Neuronal stem cell (in vitro differentiated cells): ENCODE data around the gene COQ8A.

Source experiments
- DNase-seq: peaks from one replicate; pipeline ENCODE4 v3.0.0-alpha.2; 2013; ENCODE audit warnings: low spot score
- H2AFZ ChIP-seq: one replicate; pipeline ENCODE4 v1.6.1; 2013; ENCODE audit warnings: mild to moderate bottlenecking, low read length, inconsistent platforms
- H2AK5ac ChIP-seq: 2 replicates; pipeline ENCODE4 v1.6.1; 2013; ENCODE audit warnings: low read depth, mild to moderate bottlenecking, inconsistent platforms, low read length, moderate library complexity, mixed read lengths
- H2BK120ac ChIP-seq: 2 replicates; pipeline ENCODE4 v1.6.1; 2013; ENCODE audit warnings: low read depth, mild to moderate bottlenecking, inconsistent platforms, low read length, moderate library complexity, mixed read lengths
- H2BK12ac ChIP-seq: one replicate; pipeline ENCODE4 v1.6.1; 2013; ENCODE audit warnings: low read length, inconsistent platforms
- H2BK15ac ChIP-seq: 2 replicates; pipeline ENCODE4 v1.6.1; 2013; ENCODE audit warnings: mild to moderate bottlenecking, low read length, inconsistent platforms, mixed read lengths
- H2BK5ac ChIP-seq: one replicate; pipeline ENCODE4 v1.6.1; 2013; ENCODE audit warnings: inconsistent platforms, mild to moderate bottlenecking, low read length, moderate library complexity
- H3K14ac ChIP-seq: one replicate; pipeline ENCODE4 v1.6.1; 2013; ENCODE audit warnings: low read length, inconsistent platforms
- H3K18ac ChIP-seq: 2 replicates; pipeline ENCODE4 v1.6.1; 2013; ENCODE audit warnings: low read length, inconsistent platforms
- H3K23ac ChIP-seq: 2 replicates; pipeline ENCODE4 v1.6.1; 2013; ENCODE audit warnings: low read depth, mild to moderate bottlenecking, mixed read lengths, low read length, inconsistent platforms; ENCODE audit not compliant: poor library complexity
- H3K27ac ChIP-seq: replicated peaks from 3 replicates; pipeline ENCODE4 v1.5.1; 2013; ENCODE audit warnings: low read length, inconsistent platforms
- H3K27me3 ChIP-seq, 3 experiments: 2 replicates each; pipeline ENCODE4 v1.6.1; 2013; ENCODE audit warnings: low read length in 3 of 3, mild to moderate bottlenecking in 2 of 3, inconsistent platforms in 1 of 3, low read depth in 1 of 3, mixed read lengths in 1 of 3, moderate library complexity in 1 of 3; ENCODE audit not compliant: control insufficient read depth in 3 of 3, insufficient read depth in 3 of 3
- H3K36me3 ChIP-seq, 2 donors: replicated peaks in 1 of 2; 2 replicates each; pipeline ENCODE4 v1.6.1; 2013; ENCODE audit warnings: low read length in 2 of 2; ENCODE audit not compliant: control insufficient read depth in 2 of 2, insufficient read depth in 2 of 2
- H3K4ac ChIP-seq: 2 replicates; pipeline ENCODE4 v1.6.1; 2013; ENCODE audit warnings: inconsistent platforms, mild to moderate bottlenecking, low read length, moderate library complexity
- H3K4me1 ChIP-seq, 2 donors: 1 replicate in 1 of 2; 2 replicates in 1 of 2; pipeline ENCODE4 v1.6.1; 2013; ENCODE audit warnings: low read length in 2 of 2, low read depth in 1 of 2; ENCODE audit not compliant: control insufficient read depth in 2 of 2, insufficient read depth in 1 of 2
- H3K4me2 ChIP-seq: one replicate; pipeline ENCODE4 v1.6.1; 2013; ENCODE audit warnings: mild to moderate bottlenecking, low read length, inconsistent platforms; ENCODE audit not compliant: insufficient read depth, poor library complexity, severe bottlenecking
- H3K4me3 ChIP-seq, 2 donors: 2 replicates each; pipeline ENCODE4 v1.5.1; 2013; ENCODE audit warnings: low read length in 2 of 2, mild to moderate bottlenecking in 2 of 2, inconsistent platforms in 1 of 2, moderate library complexity in 1 of 2
- H3K79me1 ChIP-seq: one replicate; pipeline ENCODE4 v1.6.1; 2013; ENCODE audit warnings: low read depth, mild to moderate bottlenecking, inconsistent platforms, low read length, moderate library complexity
- H3K9ac ChIP-seq: one replicate; pipeline ENCODE4 v1.6.1; 2013; ENCODE audit warnings: mild to moderate bottlenecking, low read depth, low read length, inconsistent platforms; ENCODE audit not compliant: poor library complexity
- H3K9me3 ChIP-seq, 2 donors: replicated peaks in 1 of 2; 2 replicates each; pipeline versions ENCODE3 to v1.6.1; 2013; ENCODE audit warnings: low read length in 2 of 2, mild to moderate bottlenecking in 2 of 2, inconsistent platforms in 1 of 2, low read depth in 1 of 2, mixed read lengths in 1 of 2, moderate library complexity in 1 of 2; ENCODE audit not compliant: control insufficient read depth in 2 of 2, insufficient read depth in 1 of 2
- H4K8ac ChIP-seq: one replicate; pipeline ENCODE4 v1.6.1; 2013; ENCODE audit warnings: low read depth, mild to moderate bottlenecking, inconsistent platforms, low read length, moderate library complexity
- H4K91ac ChIP-seq: one replicate; pipeline ENCODE4 v1.6.1; 2013; ENCODE audit warnings: low read length, low read depth, mild to moderate bottlenecking, inconsistent platforms; ENCODE audit not compliant: poor library complexity
- WGBS, 2 donors: extraction: QIAGEN DNeasy Blood & Tissue Kit; methylation state at CpG; one replicate each; pipeline ENCODE4 v1.1.7; 2013; ENCODE audit warnings: missing lambda C conversion rate in 2 of 2, mixed read lengths in 1 of 2; ENCODE audit not compliant: insufficient read length in 2 of 2, insufficient replicate concordance in 1 of 2; ENCODE audit errors: extremely low coverage in 2 of 2; 5-methylcytosine and 5-hydroxymethylcytosine counted together

COQ8A gene

DNA sequence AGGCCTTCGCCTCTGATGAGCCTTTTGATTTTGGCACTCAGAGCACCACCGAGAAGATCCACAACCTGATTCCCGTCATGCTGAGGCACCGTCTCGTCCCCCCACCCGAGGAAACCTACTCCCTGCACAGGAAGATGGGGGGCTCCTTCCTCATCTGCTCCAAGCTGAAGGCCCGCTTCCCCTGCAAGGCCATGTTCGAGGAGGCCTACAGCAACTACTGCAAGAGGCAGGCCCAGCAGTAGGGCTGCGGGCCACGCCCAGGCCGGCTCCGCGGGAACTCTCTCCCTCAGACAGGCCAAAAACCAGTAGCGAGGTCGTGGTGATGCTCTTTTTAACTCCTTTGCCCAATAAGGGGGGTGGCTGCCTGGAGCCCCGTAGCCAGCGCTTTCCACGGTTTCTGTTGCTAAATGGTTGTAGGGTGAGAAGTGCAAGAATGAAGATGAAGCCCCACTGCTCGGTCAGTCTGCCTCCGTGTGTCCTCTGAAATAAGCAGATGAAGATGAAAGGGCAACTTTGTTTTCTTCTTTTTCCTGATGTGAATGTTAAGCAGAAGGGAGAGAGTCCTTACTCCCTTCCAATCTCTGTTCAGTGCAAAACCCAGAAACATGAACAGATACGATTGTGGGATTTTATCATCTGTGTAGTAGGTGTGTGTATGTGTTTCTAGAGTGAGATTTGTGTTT, 46.5 kb downstream of the COQ8A start:
- Histone ChIP-seq H3K9ac (no peak overlapping the region), H3K4me2 (no peak overlapping the region), H4K91ac (no peak overlapping the region), H2AK5ac (no peak overlapping the region), H3K4me1 (no peaks in the 10 kb centered on the region), H3K27me3 (no peaks in the 10 kb centered on the region), H2BK15ac (no peak overlapping the region), H2AFZ (no peak overlapping the region), H3K14ac (no peak overlapping the region), H3K4ac (no peak overlapping the region), H3K23ac (peak overlapping the region; percentile 86), H4K8ac (no peak overlapping the region), H3K9me3 (peaks cover 0 to 2% of the 10 kb centered on the region in 2 donors), H3K4me3 (no peak overlapping the region), H2BK5ac (no peak overlapping the region), H3K79me1 (no peaks in the 10 kb centered on the region), H3K36me3 (peaks cover 0 to 33% of the 10 kb centered on the region in 2 donors), H3K18ac (peak overlapping the region; percentile 21), H2BK12ac (no peak overlapping the region), H3K27ac (no peak overlapping the region), H2BK120ac (no peak overlapping the region)
- WGBS, 2 donors, result no CpG with 5 or more reads among the region's 21 CpGs
- DNase-seq, result no peak

GRCh38 chr1:226987179-226987536, 47.1 kb downstream of the COQ8A start:
- no peaks in the 10 kb centered on the region for H3K27me3 ChIP-seq
- H3K79me1 ChIP-seq, result no peaks in the 10 kb centered on the region
- H2AFZ ChIP-seq, result no peak overlapping the region
- H3K23ac ChIP-seq, result peak overlapping the region; percentile 55
- no peak overlapping the region for H3K18ac ChIP-seq
- no peak overlapping the region for H3K27ac ChIP-seq
- H2BK120ac ChIP-seq, result no peak overlapping the region
- no peak overlapping the region for H2BK12ac ChIP-seq
- no peak overlapping the region for H3K4ac ChIP-seq
- no peak overlapping the region for H3K9ac ChIP-seq
- H4K91ac ChIP-seq, result no peak overlapping the region
- no peaks in the 10 kb centered on the region for H3K4me1 ChIP-seq
- no peak for DNase-seq
- H4K8ac ChIP-seq, result no peak overlapping the region
- H3K36me3 ChIP-seq, result peaks cover 0 to 33% of the 10 kb centered on the region in 2 donors
- no peak overlapping the region for H3K14ac ChIP-seq
- H3K4me2 ChIP-seq, result no peak overlapping the region
- no CpG with 5 or more reads among the region's 8 CpGs for WGBS, 2 donors
- H3K9me3 ChIP-seq, result peaks cover 0 to 2% of the 10 kb centered on the region in 2 donors
- no peak overlapping the region for H3K4me3 ChIP-seq
- H2AK5ac ChIP-seq, result no peak overlapping the region
- no peak overlapping the region for H2BK5ac ChIP-seq
- H2BK15ac ChIP-seq, result no peak overlapping the region

DNA sequence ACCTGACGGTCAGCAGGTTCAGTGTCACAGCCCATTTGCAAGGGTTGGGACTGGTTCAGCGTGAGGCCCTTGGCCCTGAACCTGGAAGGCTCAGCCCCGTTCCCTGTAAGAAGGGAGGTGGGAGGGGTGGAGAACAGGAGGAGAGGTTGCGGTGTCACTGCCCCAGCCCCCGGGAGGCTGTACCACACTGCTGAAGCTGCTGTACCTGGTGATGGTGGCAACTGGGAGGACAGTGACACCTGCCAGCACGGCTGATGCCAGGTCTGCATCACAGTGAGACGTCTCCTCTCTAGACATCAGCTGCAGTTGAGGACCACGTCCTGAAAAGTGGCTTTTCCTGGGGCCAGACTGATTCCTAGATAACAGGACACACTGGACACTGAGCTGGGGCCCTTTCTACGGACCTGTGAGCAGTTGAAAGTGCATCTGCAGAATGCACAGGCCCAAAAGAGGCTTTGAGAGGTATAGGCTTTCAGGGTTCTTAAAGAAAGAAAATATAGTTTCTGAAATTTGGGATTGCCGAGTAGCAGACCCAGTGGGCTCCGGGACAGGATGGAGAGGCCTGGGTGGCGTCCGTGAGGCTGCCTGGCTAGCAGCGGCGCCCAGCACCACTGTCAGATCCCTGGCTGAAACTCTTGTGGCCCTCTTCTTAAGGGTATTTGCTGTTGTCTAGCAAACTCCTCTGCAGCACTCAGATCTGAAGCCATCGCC, 47.7 kb downstream of the COQ8A start:
- no peak for DNase-seq
- Histone ChIP-seq H2BK5ac (no peak overlapping the region), H3K14ac (no peak overlapping the region), H3K18ac (no peak overlapping the region), H3K27ac (no peak overlapping the region), H3K4me3 (no peak overlapping the region), H3K23ac (no peak overlapping the region), H2BK120ac (no peak overlapping the region), H3K27me3 (no peaks in the 10 kb centered on the region), H4K91ac (no peak overlapping the region), H4K8ac (peak overlapping the region; percentile 82), H2BK15ac (no peak overlapping the region), H2AFZ (no peak overlapping the region), H3K36me3 (peaks cover 0 to 33% of the 10 kb centered on the region in 2 donors), H3K4me2 (no peak overlapping the region), H3K4me1 (peaks cover 0 to 2% of the 10 kb centered on the region in 2 donors), H2BK12ac (no peak overlapping the region), H3K4ac (no peak overlapping the region), H3K79me1 (no peaks in the 10 kb centered on the region), H3K9ac (peak overlapping the region; percentile 60), H2AK5ac (no peak overlapping the region), H3K9me3 (peaks cover 0 to 2% of the 10 kb centered on the region in 2 donors)
- no CpG with 5 or more reads among the region's 16 CpGs for WGBS, 2 donors

DNA sequence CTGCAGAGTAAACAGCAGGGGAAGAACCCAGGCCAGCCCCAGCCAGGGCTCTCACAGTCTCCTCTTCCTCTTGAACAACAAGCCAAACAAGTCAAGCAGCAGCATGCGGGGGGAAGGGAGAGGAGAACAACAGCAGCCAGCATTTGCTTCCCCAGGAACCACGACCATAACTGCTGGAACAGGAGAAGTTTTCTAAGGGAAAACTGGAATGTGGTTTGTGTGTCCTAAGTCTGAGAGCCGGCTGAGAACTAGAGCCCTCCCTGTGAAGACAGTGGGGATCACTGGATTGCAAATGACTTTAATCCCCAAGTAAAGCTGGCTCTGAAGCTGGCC, 48.2 kb downstream of the COQ8A start:
- H2BK12ac ChIP-seq, result no peak overlapping the region
- H3K27ac ChIP-seq, result no peak overlapping the region
- H4K8ac ChIP-seq, result no peak overlapping the region
- peaks cover 0 to 3% of the 10 kb centered on the region in 2 donors for H3K4me1 ChIP-seq
- H3K79me1 ChIP-seq, result no peaks in the 10 kb centered on the region
- H2BK15ac ChIP-seq, result no peak overlapping the region
- no peaks in the 10 kb centered on the region for H3K27me3 ChIP-seq
- no peak overlapping the region for H2AK5ac ChIP-seq
- no peak overlapping the region for H3K23ac ChIP-seq
- no peak overlapping the region for H2BK120ac ChIP-seq
- H3K4me2 ChIP-seq, result no peak overlapping the region
- H3K4me3 ChIP-seq, result no peak overlapping the region
- H3K4ac ChIP-seq, result no peak overlapping the region
- no CpG with 5 or more reads among the region's 3 CpGs for WGBS, 2 donors
- H4K91ac ChIP-seq, result no peak overlapping the region
- H2AFZ ChIP-seq, result no peak overlapping the region
- no peak overlapping the region for H3K9ac ChIP-seq
- peaks cover 0 to 2% of the 10 kb centered on the region in 2 donors for H3K9me3 ChIP-seq
- no peak for DNase-seq
- no peak overlapping the region for H3K18ac ChIP-seq
- H2BK5ac ChIP-seq, result no peak overlapping the region
- H3K14ac ChIP-seq, result no peak overlapping the region
- H3K36me3 ChIP-seq, result peaks cover 0 to 33% of the 10 kb centered on the region in 2 donors
